HG03039 (cell line): ENCODE measurements around the gene ANKS1B.

Experiments used
- ATAC-seq: cut with Tn5 transposase; IDR thresholded peaks from one replicate; pipeline ENCODE4 v1.9.1; 2021; ENCODE audit warnings: mild to moderate bottlenecking, moderate library complexity; ENCODE audit not compliant: unreplicated experiment

ANKS1B gene

DNA sequence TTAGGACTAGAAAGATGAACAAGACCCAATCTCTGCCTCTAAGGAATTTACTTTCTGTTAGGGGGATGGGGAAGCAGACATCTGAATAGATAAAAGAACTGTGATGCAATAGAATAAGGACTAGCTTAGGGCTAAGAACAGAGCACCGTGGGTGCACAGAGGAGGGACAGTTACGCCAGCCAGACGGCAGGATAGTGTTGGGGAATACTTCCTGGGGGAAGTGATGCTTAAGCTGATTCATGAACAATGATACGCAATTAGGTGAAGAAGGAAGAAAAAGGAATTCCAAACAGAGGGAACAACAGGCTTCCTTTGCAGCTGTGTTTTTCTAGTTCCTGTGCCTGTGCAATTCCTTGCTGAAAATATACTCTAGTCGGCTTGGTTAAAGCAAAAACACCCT is 838.6 kb downstream of the ANKS1B start:
- ATAC-seq, result no peak

GRCh38 chr12:99142651-99143050 is 842.1 kb downstream of the ANKS1B start:
- no peak for ATAC-seq

GRCh38 chr12:99140017-99140720 is 844.6 kb downstream of the ANKS1B start:
- ATAC-seq, result no peak

GRCh38 chr12:99138393-99138792 is 846.3 kb downstream of the ANKS1B start:
- ATAC-seq, result no peak

- ATAC-seq, result no peak
These were observed 847.4 kb downstream of the ANKS1B start for GRCh38 chr12:99137124-99137855.

- no peak for ATAC-seq
These were observed 848.2 kb downstream of the ANKS1B start for GRCh38 chr12:99136516-99136915.

GRCh38 chr12:99135376-99135775 is 849.4 kb downstream of the ANKS1B start:
- ATAC-seq, result no peak

- no peak for ATAC-seq
These were observed 851.3 kb downstream of the ANKS1B start for GRCh38 chr12:99133401-99133800.

DNA sequence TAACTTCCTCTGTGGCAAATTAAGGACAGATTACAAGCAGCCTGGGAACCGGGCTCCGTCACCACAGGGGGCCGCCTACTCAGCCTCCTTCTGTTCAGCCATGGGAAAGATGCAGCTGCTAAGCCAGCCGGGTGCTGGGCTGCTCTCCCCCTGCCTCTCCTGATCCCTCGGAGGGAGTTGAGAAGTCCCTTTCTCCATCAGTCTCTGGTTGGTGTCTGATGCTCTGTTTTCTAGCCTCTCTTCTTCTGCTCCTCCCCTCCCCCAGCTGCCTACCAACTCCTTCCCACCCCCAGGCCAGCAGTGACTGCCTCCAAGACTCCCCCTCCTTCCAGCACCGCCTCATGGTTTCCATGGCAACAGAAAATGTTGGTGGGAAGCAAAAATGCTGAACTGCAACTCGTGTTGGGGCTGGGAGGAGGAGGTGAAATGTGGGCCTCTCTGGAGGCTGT is 853.0 kb downstream of the ANKS1B start:
- ATAC-seq, result no peak

DNA sequence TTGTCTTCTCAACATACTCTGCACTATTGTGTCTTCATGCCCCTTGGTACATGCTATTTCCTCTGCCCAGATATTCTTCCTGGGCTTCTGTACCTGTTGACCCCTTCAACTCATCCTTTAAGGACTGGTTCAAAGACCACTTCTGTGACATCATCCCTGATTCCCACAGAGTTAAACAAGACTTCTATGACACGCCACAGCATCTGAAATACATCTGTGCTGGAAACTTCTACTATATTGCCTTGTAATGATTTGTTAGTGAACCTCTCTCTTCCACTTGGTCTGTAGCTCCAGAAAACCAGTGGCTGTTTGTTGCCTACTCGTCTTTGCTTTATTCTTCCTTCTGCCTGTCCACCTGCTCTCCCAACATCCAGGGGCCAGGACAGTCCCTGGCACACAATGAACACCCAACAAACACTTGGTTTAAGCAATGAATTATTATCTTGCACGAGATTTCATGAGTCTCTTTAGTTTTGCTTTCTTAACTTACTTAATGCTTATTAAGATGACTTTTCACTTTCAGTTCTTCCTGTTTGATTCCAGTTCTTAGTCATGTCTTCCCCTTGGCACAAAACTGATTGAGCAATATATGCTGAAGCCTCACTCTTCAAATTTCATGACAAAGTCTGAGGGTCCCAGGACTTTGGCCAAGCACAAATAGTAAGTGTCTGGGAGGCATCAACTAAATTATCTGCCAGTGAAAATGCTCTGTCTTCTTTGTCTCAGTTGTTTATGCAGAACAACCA is 853.8 kb downstream of the ANKS1B start:
- ATAC-seq, result peak; percentile 93

DNA sequence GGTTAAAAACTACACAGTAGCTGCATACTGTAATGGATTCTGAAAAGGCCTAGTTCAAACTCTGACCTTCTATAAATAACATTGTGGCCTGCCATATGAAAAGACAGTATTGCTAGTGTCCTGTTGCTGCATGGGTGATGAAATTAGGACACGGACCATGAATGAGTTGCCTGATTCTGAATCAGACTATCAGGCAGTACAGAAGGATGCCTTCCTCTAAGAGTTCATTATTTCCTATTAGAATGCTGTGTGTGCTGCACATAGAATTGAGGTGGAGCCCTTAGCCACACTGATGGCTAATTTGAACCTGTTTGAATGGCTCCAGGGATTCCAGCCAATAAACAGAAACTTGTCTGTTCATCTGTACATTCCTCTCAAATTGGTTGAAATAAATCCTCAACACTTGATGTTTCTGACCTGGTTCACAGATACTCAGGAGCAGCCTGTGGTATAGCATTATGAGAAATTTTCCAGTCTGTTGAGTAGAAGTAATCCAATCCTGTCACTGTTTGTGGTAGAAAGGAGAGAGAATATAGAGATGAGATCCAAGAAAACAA is 856.4 kb downstream of the ANKS1B start:
- ATAC-seq, result no peak

DNA sequence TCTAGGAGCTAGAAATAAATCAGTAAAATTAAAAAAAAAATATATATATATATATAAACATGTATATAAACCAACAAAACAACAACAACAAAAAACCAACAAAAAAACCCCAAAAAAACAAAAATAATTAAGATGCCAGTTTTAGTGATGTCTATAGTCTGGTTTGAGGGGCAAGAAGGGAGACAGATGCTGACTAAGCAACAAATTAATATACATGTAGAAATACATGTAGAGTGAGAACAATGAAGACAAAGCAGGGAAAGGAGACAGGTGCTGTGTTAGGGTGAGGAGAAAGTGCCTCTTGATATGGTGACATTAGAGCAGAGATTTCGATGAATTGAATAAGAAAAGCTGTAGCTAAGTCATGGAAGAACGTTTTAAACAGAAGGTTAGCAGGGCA is 861.8 kb downstream of the ANKS1B start:
- no peak for ATAC-seq

DNA sequence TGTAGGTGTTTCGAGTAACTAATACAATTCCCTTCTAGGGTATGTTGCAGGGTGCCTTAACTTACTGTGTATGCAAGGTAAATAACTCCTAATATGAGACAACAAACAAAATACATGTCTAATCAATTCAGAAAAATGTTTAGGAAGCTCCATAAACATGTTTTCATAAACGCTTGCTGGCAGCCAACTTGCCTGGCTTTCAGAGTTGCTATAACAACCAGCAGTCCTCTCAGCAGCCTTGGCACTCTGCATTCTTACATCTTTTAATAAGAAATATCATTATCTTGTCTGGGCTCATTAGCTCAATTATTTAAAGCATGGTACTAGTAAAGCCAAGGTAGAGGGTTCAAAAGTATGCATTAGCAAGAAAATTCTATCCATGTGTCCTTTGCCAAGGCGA is 862.2 kb downstream of the ANKS1B start:
- no peak for ATAC-seq

GRCh38 chr12:99121546-99121945 is 863.2 kb downstream of the ANKS1B start:
- no peak for ATAC-seq

DNA sequence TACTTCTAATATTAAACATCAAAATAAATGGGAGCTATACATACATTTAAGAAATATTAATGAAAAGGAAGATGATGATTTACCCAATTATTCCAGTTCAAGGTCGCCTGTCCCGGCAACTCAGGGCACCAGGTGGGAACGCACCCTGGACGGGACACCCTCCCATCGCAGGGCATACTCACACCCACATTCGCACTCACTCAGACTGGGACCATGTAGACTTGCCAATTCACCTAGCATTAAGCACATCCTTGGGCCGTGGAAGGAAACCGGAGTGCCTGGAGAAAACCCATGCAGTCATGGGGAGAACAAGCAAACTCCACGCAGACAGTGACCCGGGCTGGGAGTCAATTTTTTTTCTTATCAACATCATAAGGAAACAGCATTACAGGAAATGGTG is 864.8 kb downstream of the ANKS1B start:
- ATAC-seq, result no peak

DNA sequence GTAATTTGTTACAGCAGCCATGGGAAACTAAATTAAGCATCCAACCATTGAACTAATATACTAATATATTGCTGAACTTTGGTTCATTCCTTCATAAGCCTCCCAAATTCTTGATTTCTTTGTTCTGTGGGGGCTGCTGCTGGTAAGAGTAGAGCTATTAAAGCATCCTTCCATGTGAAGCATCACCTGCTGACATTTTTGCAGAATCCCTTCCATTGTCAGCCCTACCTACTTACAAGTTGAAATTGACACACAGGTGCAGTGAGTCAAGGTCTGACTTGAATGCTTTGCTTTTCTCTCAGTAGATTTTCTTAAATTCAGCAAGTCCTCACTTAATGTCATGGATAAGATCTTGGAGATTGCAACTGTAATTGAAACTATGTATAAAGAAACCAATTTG is 865.3 kb downstream of the ANKS1B start:
- ATAC-seq, result no peak

- no peak for ATAC-seq
These were observed 873.1 kb downstream of the ANKS1B start for GRCh38 chr12:99111600-99111999.

DNA sequence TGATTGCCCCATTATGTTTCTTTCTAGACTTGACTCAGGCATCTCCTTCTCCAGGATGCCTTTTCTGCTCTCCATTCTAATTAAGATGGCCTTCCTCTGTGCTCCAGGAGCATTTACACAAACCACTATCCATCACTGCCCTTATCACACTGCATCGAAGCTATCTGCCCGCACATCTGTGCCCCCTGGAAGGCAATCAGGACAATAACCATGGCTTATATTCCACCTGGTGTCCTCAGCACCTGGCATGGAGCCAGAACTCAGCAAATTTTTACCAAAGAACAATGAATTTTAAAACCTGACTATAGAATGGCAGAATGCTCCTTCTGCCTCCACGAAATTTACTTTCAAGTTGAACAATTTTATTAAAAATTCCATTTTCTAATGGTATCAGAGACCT is 873.9 kb downstream of the ANKS1B start:
- no peak for ATAC-seq

DNA sequence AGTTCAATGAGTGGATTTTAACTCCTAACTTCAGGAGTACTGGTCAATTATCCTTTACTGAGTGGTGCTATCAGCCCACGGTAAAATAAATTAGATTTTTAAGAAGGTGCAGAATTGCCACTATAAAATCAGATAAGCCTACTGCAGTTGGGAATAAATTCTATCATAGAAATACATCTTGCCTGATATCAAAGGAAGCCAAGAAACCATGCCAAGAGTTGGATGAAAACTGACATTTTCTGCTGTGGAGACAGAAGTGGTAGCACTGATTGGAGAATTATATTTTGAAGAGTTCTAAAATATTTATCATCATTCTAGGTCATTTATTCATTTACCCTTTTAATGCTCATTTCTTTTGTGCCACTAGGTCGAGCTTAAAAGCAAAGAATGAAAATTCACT is 874.5 kb downstream of the ANKS1B start:
- no peak for ATAC-seq

DNA sequence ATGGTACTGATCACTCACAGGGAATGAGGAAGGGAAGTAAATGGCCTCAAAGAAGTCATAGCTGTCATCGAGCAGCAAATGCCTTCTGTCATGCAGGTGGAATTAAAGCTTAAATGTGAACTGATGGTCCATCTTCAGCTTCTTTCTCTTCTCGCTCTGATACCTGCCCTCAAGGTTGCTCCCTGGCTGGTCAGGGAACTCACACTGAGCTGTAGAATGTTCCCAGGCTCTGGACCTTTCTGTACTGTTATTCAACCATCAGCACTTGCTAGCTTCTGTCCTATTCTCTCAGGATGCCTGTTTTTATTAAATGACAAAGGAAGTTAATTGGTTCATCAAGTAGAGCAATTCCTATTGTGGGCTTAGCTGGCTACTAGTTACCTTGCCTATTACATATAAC is 875.8 kb downstream of the ANKS1B start:
- no peak for ATAC-seq

DNA sequence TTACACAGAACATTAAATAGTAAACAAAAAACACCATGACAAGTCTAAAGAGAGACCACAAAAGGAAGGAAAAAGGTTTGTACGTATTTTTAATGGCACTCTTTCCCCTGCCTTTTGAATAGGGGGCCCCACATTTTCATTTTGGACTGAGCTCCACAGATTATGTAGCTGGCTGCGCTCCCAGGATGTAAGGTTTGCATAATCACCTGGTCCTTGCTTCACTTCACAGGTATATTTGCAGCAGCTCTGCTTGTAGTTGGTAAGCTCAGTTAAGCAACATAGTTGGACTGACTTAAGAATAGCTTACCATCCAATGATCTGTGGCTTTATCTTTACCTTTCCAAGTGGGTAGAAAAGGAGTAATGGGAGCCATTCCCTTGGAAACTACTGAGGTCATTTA is 885.0 kb downstream of the ANKS1B start:
- no peak for ATAC-seq

DNA sequence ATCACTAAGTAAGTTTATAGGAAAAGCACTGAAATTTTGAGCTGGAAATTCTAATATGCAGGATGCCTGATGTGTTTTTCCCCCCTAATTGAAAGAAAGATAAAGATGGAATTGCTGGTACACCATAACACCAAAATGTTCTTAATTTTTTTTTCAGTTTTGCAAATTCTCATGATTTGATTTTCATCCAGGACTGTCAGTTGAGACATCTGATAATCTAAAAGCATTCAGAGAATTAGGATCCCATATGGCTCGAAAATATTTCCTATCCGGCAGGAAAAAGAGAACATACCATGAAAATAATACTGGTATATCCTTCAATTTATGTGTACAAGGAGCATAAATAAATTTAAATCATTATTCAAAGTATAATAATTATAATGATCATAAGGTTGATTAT is 887.6 kb downstream of the ANKS1B start:
- ATAC-seq, result no peak
